ENCODE results near the gene LNPK.
"Not testable (repeated sequence)": the region's sequence is repeated elsewhere in the genome, so short reads cannot be mapped to it uniquely, and the experiment has no call there.

The LNPK gene

DNA sequence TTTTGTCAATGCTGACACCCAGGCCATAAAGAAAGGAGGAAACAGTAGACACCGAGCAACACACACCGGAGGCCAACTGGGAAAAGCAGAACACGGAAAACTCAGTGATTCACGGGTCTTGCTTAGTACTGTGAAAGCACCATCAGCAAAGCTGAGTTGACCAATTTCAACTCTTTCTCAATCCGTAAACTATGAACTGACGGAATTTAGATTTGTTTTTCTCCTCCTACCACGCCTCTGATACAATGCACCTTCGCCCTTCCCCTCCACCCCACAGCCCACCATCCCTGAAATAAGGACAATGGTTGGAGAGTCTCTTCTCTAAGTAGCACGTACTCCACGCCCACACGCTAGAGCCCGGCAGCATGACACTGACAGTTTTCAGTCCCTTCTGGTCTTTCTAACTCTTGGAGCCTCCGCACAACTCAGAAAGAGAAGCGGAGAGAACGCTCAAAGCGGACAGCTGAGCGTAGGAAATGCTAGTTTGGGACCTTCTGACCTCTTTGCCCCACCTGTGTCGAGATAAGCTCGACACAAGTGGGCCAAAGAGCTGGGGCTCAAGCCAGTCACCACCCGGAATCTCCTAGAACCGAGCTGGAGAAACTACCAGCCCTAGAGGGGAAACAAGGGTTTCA lies 669 bp downstream of the LNPK start:
- POLR2A ChIA-PET, result interaction anchor here (0.6 kb wide), 2 partner anchors 18 to 323 kb away, joined by 4 to 6 read pairs; no protein-coding TSS in a partner anchor
- peaks cover 8 to 18% (median 13%) of the 10 kb centered on the region in 4 experiments for H3K4me1 ChIP-seq (ENCODE audit: control extremely low read depth in 1 of 4, control insufficient read depth in 4 of 4, insufficient read depth in 4 of 4, low read length in 3 of 4)

GRCh38 chr2:175999283-175999819 lies 2.7 kb downstream of the LNPK start:
- CTCF ChIA-PET, result no interaction called here
- WGBS (ENCODE audit: insufficient coverage), result 95% methylated on average over 2 of the region's 2 CpGs
- Histone ChIP-seq H3K9me3 (ENCODE audit: control extremely low read depth in 1 of 5, control insufficient read depth in 4 of 5, insufficient read depth in 2 of 5, low read depth in 1 of 5, low read length in 4 of 5) (no peaks in the 10 kb centered on the region), H3K4me1 (ENCODE audit: control extremely low read depth in 1 of 4, control insufficient read depth in 4 of 4, insufficient read depth in 4 of 4, low read length in 3 of 4) (peaks cover 8 to 18% (median 13%) of the 10 kb centered on the region in 4 experiments), H3K27me3 (replicated peaks in 2 of 5; ENCODE audit: control insufficient read depth in 4 of 5, insufficient read depth in 5 of 5, low read length in 4 of 5) (no peaks in the 10 kb centered on the region), H3K4me3 (ENCODE audit: control insufficient read depth in 1 of 7, extremely low read depth in 1 of 7, insufficient read depth in 4 of 7, low read depth in 2 of 7, low read length in 6 of 7) (no peak overlapping the region), H3K36me3 (ENCODE audit: control insufficient read depth in 4 of 4, insufficient read depth in 4 of 4, low read length in 3 of 4) (no peaks in the 10 kb centered on the region), H3K27ac (ENCODE audit: insufficient read depth in 1 of 2, low read depth in 1 of 2, low read length in 2 of 2, poor library complexity in 1 of 2, severe bottlenecking in 2 of 2) (no peak overlapping the region)
- DNase-seq, result no peak
- POLR2A ChIA-PET, result no interaction called here

More for the DNA sequence above, 669 bp downstream of the LNPK start:
- CTCF ChIA-PET, result no interaction called here
- peak overlapping the region; percentile 79 to 94 (median 90) for H3K4me3 ChIP-seq (ENCODE audit: control insufficient read depth in 1 of 7, extremely low read depth in 1 of 7, insufficient read depth in 4 of 7, low read depth in 2 of 7, low read length in 6 of 7)
- H3K27me3 ChIP-seq (replicated peaks in 2 of 5; ENCODE audit: control insufficient read depth in 4 of 5, insufficient read depth in 5 of 5, low read length in 4 of 5), result no peaks in the 10 kb centered on the region
- WGBS (ENCODE audit: insufficient coverage), result 0% methylated on average over 21 of the region's 21 CpGs
- H3K27ac ChIP-seq (ENCODE audit: insufficient read depth in 1 of 2, low read depth in 1 of 2, low read length in 2 of 2, poor library complexity in 1 of 2, severe bottlenecking in 2 of 2), result peak overlapping the region in 1 of 2 experiments; percentile 81
- DNase-seq, result peak; percentile 38 to 72 (median 60)
- no peaks in the 10 kb centered on the region for H3K36me3 ChIP-seq (ENCODE audit: control insufficient read depth in 4 of 4, insufficient read depth in 4 of 4, low read length in 3 of 4)
- H3K9me3 ChIP-seq (ENCODE audit: control extremely low read depth in 1 of 5, control insufficient read depth in 4 of 5, insufficient read depth in 2 of 5, low read depth in 1 of 5, low read length in 4 of 5), result no peaks in the 10 kb centered on the region

- H3K27me3 ChIP-seq (replicated peaks in 2 of 5; ENCODE audit: control insufficient read depth in 4 of 5, insufficient read depth in 5 of 5, low read length in 4 of 5), result no peaks in the 10 kb centered on the region
- no peak overlapping the region for H3K27ac ChIP-seq (ENCODE audit: insufficient read depth in 1 of 2, low read depth in 1 of 2, low read length in 2 of 2, poor library complexity in 1 of 2, severe bottlenecking in 2 of 2)
- DNase-seq, result no peak
- ChIA-PET POLR2A (no interaction called here), CTCF (no interaction called here)
- no peak overlapping the region for H3K4me3 ChIP-seq (ENCODE audit: control insufficient read depth in 1 of 7, extremely low read depth in 1 of 7, insufficient read depth in 4 of 7, low read depth in 2 of 7, low read length in 6 of 7)
- WGBS (ENCODE audit: insufficient coverage), result 96% methylated on average over 2 of the region's 2 CpGs
- no peaks in the 10 kb centered on the region for H3K9me3 ChIP-seq (ENCODE audit: control extremely low read depth in 1 of 5, control insufficient read depth in 4 of 5, insufficient read depth in 2 of 5, low read depth in 1 of 5, low read length in 4 of 5)
- no peaks in the 10 kb centered on the region for H3K4me1 ChIP-seq (ENCODE audit: control extremely low read depth in 1 of 4, control insufficient read depth in 4 of 4, insufficient read depth in 4 of 4, low read length in 3 of 4)
- peaks cover 0 to 2% (median 0%) of the 10 kb centered on the region in 4 experiments for H3K36me3 ChIP-seq (ENCODE audit: control insufficient read depth in 4 of 4, insufficient read depth in 4 of 4, low read length in 3 of 4)
These were observed 12.0 kb downstream of the LNPK start for GRCh38 chr2:175990099-175990498.

- CTCF ChIA-PET, result interaction anchor here (1.0 to 1.3 kb wide), 2 partner anchors 11 to 619 kb away, joined by 3 read pairs; no protein-coding TSS in a partner anchor
- H3K4me3 ChIP-seq (ENCODE audit: control insufficient read depth in 1 of 7, extremely low read depth in 1 of 7, insufficient read depth in 4 of 7, low read depth in 2 of 7, low read length in 6 of 7); H3K9me3 ChIP-seq (ENCODE audit: control extremely low read depth in 1 of 5, control insufficient read depth in 4 of 5, insufficient read depth in 2 of 5, low read depth in 1 of 5, low read length in 4 of 5); DNase-seq; H3K4me1 ChIP-seq (ENCODE audit: control extremely low read depth in 1 of 4, control insufficient read depth in 4 of 4, insufficient read depth in 4 of 4, low read length in 3 of 4); H3K36me3 ChIP-seq (ENCODE audit: control insufficient read depth in 4 of 4, insufficient read depth in 4 of 4, low read length in 3 of 4); POLR2A ChIA-PET; H3K27me3 ChIP-seq (replicated peaks in 2 of 5; ENCODE audit: control insufficient read depth in 4 of 5, insufficient read depth in 5 of 5, low read length in 4 of 5); H3K27ac ChIP-seq (ENCODE audit: insufficient read depth in 1 of 2, low read depth in 1 of 2, low read length in 2 of 2, poor library complexity in 1 of 2, severe bottlenecking in 2 of 2): not testable (repeated sequence)
- no CpG with 5 or more reads among the region's 4 CpGs for WGBS (ENCODE audit: insufficient coverage)
These were observed 14.9 kb downstream of the LNPK start for GRCh38 chr2:175987126-175987525.

- Histone ChIP-seq H3K4me3 (ENCODE audit: control insufficient read depth in 1 of 7, extremely low read depth in 1 of 7, insufficient read depth in 4 of 7, low read depth in 2 of 7, low read length in 6 of 7) (no peak overlapping the region), H3K4me1 (ENCODE audit: control extremely low read depth in 1 of 4, control insufficient read depth in 4 of 4, insufficient read depth in 4 of 4, low read length in 3 of 4) (no peaks in the 10 kb centered on the region), H3K9me3 (ENCODE audit: control extremely low read depth in 1 of 5, control insufficient read depth in 4 of 5, insufficient read depth in 2 of 5, low read depth in 1 of 5, low read length in 4 of 5) (no peaks in the 10 kb centered on the region), H3K27me3 (replicated peaks in 2 of 5; ENCODE audit: control insufficient read depth in 4 of 5, insufficient read depth in 5 of 5, low read length in 4 of 5) (no peaks in the 10 kb centered on the region), H3K27ac (ENCODE audit: insufficient read depth in 1 of 2, low read depth in 1 of 2, low read length in 2 of 2, poor library complexity in 1 of 2, severe bottlenecking in 2 of 2) (no peak overlapping the region), H3K36me3 (ENCODE audit: control insufficient read depth in 4 of 4, insufficient read depth in 4 of 4, low read length in 3 of 4) (peaks cover 0 to 8% (median 7%) of the 10 kb centered on the region in 4 experiments)
- 100% methylated on average over 1 of the region's 2 CpGs for WGBS (ENCODE audit: insufficient coverage)
- DNase-seq, result no peak
- ChIA-PET POLR2A (no interaction called here), CTCF (no interaction called here)
These were observed 17.2 kb downstream of the LNPK start for GRCh38 chr2:175984846-175985245.

- no peak overlapping the region for H3K27ac ChIP-seq (ENCODE audit: insufficient read depth in 1 of 2, low read depth in 1 of 2, low read length in 2 of 2, poor library complexity in 1 of 2, severe bottlenecking in 2 of 2)
- WGBS (ENCODE audit: insufficient coverage), result no CpG with 5 or more reads among the region's 1 CpG
- ChIA-PET CTCF (interaction anchor here (0.8 kb wide), 1 partner anchor 11 kb away, joined by 3 read pairs; no protein-coding TSS in a partner anchor), POLR2A (no interaction called here)
- no peak overlapping the region for H3K4me3 ChIP-seq (ENCODE audit: control insufficient read depth in 1 of 7, extremely low read depth in 1 of 7, insufficient read depth in 4 of 7, low read depth in 2 of 7, low read length in 6 of 7)
- peaks cover 6 to 15% (median 10%) of the 10 kb centered on the region in 4 experiments for H3K36me3 ChIP-seq (ENCODE audit: control insufficient read depth in 4 of 4, insufficient read depth in 4 of 4, low read length in 3 of 4)
- no peak for DNase-seq
- H3K4me1 ChIP-seq (ENCODE audit: control extremely low read depth in 1 of 4, control insufficient read depth in 4 of 4, insufficient read depth in 4 of 4, low read length in 3 of 4), result no peaks in the 10 kb centered on the region
- no peaks in the 10 kb centered on the region for H3K9me3 ChIP-seq (ENCODE audit: control extremely low read depth in 1 of 5, control insufficient read depth in 4 of 5, insufficient read depth in 2 of 5, low read depth in 1 of 5, low read length in 4 of 5)
- no peaks in the 10 kb centered on the region for H3K27me3 ChIP-seq (replicated peaks in 2 of 5; ENCODE audit: control insufficient read depth in 4 of 5, insufficient read depth in 5 of 5, low read length in 4 of 5)
These were observed 20.5 kb downstream of the LNPK start for GRCh38 chr2:175981551-175981950.

GRCh38 chr2:175976391-175977157 lies 25.5 kb downstream of the LNPK start:
- peaks cover 6 to 28% (median 23%) of the 10 kb centered on the region in 4 experiments for H3K36me3 ChIP-seq (ENCODE audit: control insufficient read depth in 4 of 4, insufficient read depth in 4 of 4, low read length in 3 of 4)
- DNase-seq, result no peak
- H3K27ac ChIP-seq (ENCODE audit: insufficient read depth in 1 of 2, low read depth in 1 of 2, low read length in 2 of 2, poor library complexity in 1 of 2, severe bottlenecking in 2 of 2), result no peak overlapping the region
- WGBS (ENCODE audit: insufficient coverage), result 100% methylated on average over 2 of the region's 2 CpGs
- H3K4me1 ChIP-seq (ENCODE audit: control extremely low read depth in 1 of 4, control insufficient read depth in 4 of 4, insufficient read depth in 4 of 4, low read length in 3 of 4), result no peaks in the 10 kb centered on the region
- no peak overlapping the region for H3K4me3 ChIP-seq (ENCODE audit: control insufficient read depth in 1 of 7, extremely low read depth in 1 of 7, insufficient read depth in 4 of 7, low read depth in 2 of 7, low read length in 6 of 7)
- CTCF ChIA-PET, result interaction anchor here (0.9 to 1.3 kb wide), 2 partner anchors 11 to 44 kb away, joined by 3 read pairs; no protein-coding TSS in a partner anchor
- H3K27me3 ChIP-seq (replicated peaks in 2 of 5; ENCODE audit: control insufficient read depth in 4 of 5, insufficient read depth in 5 of 5, low read length in 4 of 5), result no peaks in the 10 kb centered on the region
- POLR2A ChIA-PET, result no interaction called here
- peaks cover 0 to 12% (median 3%) of the 10 kb centered on the region in 5 experiments for H3K9me3 ChIP-seq (ENCODE audit: control extremely low read depth in 1 of 5, control insufficient read depth in 4 of 5, insufficient read depth in 2 of 5, low read depth in 1 of 5, low read length in 4 of 5)
